ENCODE measurements around the gene SORL1.
"Not testable (repeated sequence)": the region's sequence is repeated elsewhere in the genome, so short reads cannot be mapped to it uniquely, and the experiment has no call there.

Gene SORL1

DNA sequence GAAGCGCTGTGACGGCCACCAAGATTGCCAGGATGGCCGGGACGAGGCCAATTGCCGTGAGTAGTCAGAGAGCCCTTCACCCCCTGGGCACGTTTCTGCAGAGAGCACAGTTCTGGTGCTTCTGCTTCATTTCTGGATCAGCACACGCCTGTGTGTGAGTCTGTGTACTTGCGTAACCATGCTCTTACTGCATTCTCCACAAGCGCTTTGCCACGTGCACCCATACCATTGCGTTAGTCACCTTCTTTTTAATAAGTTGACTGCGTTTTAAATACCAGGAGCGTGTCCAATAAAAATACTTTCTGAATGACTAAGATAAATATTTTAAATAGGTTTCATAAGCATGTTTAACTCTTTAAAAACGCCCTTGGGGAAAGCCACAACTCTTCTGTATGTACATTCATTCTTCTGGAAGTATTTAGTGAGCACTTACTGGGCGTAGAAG lies 143.6 kb downstream of the SORL1 start:
- no peak for DNase-seq

DNA sequence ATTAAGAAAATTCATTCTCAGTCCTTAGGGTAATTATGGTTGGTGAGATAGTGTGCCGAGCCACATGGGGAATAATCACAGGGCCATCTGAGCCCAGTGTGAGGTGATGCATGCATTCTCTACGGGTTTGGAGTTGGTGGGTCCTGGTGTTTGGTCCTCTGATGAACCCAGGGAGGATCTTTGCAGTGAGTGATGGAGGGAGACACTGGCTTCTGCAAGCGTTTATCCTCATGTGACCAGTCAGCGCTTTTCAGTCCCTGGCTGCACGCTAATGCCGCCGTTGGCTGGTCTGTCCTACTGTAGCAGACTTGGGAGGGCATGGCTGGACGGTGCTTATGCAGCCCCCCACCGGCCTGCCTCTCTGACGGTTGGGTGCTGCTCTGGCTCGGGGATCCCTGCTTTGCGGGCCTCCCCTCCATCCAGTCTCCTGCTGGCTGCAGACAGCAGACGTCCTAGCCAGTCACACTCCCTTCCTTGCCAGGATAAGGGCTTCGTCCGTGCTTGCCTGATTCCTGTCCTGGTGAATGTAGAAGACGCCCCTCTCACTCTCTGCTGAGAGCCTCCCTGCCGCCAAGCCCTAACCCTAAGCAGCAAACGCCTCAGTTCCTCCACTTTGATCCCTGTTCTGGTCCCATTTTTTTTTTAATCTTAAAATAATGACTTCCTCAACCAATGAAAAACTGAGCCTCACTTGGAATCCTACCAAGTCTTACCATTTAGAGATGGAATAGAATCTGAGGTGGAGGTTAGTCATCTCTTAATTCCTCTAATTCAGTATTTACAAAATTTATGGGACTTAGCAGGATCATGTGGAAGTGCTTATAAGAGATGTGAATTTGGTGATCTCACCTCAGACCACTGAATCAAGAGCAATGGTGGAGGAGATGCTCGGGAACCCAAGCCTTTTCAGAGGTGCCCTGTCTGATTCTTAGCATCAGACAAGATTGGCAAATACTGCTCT lies 144.4 kb downstream of the SORL1 start:
- no peak for DNase-seq

DNA sequence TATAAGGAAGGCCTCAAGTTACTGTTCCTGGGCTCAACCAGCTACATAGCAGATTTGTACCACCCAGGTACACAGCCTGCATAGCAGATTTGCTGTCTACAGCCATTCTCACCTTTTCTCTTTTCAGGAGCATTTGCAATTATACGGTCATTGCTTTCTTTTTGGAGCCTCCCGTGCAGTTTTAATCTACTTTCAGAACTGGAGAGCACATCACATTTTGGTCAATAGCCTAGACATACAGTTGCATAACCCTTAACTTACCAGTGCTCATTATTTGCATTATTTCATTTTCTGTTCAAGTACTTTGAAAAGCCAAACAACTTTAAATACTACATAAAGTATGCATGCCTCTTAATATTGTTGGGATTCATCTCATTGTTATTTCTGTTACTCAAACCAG lies 151.2 kb downstream of the SORL1 start:
- no peak for DNase-seq

DNA sequence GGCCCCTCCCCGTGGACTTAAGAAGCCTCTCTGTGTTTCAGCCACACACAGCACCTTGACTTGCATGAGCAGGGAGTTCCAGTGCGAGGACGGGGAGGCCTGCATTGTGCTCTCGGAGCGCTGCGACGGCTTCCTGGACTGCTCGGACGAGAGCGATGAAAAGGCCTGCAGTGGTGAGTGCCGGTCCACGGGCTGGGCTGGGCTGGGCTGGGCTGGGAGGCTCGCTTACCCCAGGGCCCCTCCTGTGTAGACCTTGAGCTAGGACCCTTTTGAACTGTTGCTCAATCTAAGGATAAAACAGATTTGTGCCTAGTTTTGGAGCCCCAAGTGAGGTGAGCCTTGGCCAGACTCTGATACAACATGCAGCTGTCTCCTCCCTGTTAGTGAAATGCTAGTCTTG lies 152.0 kb downstream of the SORL1 start:
- DNase-seq: no peak

DNA sequence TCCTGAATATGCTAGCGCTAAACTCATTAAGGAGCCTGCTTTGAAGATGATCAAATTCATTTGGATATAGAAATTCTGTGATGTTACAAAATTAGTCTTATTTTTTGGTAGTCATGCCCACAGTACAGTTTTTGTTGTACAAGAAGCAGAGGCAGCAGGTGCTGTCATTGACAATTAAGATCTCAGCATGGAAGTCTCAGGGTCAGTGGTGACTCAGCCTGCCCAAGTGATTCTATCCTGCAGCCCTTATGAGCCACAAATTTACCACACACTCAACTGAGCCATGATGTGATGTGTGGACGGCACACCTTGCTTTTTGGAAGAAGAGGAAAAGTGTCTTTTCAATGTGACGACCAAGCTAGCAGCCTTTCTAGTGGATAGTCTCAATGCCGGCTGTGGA lies 154.2 kb downstream of the SORL1 start:
- DNase-seq: no peak

DNA sequence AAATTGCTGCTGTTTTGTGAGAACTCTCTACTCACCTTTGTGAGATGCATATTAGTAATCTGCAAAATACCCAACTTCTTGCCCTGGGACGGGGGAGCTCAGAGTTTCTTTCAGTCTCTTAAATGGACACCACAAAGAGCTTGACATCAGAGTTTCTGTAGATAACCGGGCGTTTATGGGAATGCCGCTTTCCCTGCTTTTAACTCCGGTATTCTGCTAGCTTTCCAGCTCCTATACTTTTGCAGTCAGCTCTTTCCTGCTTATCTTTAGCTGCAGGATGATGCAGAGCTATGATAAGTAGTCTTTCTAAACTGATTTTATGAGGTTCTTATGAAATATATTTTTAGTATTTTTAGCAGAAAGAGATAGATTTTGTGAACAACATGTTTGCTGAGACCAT lies 155.2 kb downstream of the SORL1 start:
- no peak for DNase-seq

DNA sequence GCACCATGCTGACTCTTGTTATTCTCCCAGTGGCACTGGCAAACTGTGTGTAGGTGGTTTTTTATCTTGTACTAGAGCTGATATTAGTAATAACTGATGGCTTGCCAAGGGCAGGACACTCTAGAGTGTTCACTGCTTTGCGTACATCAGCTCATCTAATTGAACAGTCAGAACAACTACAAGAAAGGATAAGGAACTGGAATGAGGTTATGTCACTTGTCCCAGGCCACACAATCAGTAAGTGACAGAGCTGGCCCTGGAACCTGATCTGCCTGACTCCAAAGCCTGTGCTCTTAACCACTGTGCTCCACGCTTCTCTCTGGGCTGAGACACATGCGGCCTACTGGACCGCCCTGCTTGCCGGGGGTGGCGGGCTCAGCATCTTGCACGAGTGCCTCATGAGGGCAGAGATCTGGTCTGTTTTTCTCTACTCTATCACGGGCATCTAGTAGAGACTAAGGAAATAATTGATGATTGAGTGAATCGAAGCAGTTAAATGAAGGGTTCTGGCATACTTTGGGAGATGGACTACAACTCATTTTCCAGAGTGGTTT lies 156.5 kb downstream of the SORL1 start:
- no peak for DNase-seq

DNA sequence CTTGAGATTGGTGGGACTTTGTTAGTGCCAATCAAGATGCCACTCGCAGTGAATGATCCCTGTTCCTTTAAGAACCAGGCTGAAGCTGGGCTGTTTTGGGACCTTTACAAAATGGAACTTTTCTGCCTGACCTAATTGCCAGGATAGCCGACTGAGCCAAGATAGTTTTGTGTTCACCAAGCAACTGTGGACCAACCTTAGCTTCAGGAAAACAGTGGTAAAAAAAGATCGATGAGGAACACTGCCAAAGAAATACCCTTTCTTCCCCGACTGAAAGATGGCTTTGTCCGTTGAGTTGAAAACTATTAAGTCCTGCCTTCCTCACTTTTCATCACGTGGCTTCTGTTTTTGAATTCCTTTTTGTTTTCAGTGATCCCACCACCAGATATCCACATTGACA lies 158.6 kb downstream of the SORL1 start:
- DNase-seq: no peak

DNA sequence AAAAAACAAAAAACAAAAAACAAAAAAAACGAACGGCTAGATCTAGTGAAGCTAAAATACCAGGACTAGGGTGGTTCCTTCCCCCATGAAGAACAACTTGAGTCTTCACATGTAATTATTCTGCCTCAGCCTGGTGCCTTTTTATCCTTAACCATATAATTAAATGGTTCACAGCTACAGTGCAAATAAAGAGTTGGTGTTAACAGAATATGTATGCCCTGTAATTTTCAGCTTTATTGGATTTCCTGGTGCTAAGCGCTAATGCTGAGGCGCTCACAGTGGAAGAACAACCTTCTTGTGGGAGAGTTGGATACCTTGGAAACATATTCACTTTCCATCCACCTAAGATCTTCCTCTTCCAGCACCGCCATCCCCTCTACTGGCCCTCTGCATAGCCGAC lies 159.1 kb downstream of the SORL1 start:
- DNase-seq: no peak

DNA sequence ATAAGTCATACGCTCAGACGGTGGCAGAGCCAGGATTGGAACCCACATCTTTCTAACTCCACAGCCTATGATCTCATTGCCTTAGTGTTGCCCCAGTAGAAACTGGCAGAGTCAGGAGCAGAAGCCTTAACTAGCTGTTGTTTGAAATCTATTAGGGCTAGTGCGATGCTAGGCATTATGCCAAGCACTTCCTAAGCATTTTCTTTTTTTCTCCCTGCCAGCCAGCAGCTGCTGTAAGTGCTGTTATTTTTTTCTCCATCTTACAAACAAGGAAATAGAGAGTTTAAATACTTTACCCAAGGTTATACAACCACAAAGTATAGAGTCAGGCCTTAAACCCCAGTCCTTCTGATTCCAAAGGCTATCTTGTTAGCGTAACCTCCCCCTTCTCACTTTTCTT lies 161.6 kb downstream of the SORL1 start:
- DNase-seq: no peak

DNA sequence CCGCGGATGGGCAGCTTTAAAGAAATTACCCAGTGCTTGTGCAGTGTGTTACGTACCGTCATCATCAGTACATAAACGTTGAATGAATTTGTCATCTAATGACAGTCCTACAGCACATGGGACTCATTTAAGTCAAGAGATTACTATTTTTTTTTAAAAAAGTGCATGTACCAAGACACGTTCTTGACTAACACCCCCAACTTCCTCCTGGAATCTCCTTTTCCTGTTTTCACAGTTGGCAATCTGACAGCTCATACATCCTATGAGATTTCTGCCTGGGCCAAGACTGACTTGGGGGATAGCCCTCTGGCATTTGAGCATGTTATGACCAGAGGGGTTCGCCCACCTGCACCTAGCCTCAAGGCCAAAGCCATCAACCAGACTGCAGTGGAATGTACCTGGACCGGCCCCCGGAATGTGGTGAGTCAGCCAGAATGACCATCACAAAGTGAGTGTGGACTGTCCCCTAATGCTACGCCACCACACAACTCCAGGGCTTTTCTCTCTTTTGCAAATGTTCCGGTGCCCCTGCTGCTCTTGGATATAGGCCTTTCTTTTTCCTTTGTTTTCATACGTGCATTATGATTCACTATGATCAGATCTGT lies 162.6 kb downstream of the SORL1 start:
- no peak for DNase-seq

DNA sequence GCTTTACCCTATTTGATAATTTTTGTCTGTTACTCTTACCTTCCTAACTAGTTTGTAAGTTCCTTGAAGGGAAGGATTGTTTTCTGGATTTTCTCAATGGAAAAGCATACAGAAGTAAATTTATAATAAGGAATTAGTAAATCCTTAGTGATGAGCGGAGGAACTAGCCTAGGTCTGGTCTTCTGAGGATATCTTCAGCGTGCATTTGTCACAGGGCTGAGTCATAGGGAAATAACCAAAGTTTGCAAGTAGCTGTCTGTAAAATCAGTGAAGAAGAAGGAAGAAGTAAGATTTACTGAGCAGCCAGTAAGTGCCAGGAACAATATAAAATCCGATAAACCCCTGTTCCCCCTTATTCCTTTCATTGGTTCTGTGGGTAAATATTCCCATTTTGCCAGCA lies 163.4 kb downstream of the SORL1 start:
- no peak for DNase-seq

DNA sequence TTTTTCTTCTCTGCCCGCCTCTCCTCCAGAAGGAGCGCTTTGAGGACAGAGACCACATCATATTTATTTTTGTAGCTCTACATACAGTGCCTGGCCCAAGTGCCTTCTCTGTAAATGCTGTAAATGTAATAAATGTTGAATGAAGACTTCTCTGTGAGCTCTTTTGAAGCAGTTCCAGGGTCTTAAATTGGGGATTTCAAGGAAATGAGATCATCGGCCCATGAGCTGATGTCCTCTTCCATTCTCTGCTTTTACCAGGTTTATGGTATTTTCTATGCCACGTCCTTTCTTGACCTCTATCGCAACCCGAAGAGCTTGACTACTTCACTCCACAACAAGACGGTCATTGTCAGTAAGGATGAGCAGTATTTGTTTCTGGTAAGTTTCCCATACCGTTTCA lies 166.4 kb downstream of the SORL1 start:
- DNase-seq: no peak

DNA sequence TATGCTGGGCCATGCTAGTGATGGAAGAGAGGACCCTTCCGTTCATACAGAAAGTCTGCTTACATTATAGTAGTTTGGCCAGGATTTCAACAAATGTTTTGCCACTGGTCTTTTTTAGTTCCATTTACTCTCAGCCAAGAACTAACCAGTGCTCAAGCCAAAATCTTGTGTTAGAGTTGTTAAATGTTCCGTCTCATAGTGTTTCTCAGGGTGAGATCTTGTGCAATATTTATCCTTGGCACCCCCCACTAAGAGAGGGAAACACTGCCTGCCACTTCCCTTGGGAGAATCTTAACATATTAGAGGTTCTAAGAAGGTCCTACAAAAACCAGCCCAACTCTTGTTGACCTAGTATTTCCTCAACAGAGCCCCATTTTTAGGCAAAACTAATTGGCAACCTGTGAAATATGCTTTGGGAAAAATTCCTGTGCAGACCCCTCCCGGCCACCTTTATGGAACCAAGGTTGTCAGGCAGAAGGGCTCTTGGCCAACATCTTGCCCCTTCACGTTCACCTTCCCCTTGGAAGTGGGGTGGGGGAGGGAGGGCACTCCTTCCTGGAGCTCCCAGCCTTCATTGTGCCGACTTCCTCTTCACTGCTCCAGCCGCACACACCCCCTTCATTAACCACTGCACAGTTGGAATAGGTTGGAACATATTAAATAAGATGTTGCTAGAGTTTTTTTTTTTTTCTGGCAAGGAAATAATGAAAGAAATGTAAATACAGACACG lies 173.8 kb downstream of the SORL1 start:
- DNase-seq: no peak

DNA sequence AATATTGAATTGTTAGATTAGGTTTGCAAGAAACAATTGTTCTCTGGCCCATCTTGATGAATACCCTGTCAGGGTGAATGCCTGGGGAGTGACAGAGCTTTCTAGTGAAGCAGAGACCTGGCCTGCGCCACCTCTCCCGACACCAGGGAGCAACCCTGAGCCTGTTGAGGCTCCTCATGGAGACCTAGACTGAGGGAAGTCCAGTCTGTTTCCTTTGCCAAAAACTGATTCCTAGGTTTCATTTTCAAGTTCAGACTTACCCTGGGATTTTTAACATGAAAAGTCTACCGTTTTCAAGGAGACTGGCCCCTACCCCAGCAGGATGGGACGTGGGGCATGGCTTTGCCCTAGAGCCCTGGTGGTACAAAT lies 174.4 kb downstream of the SORL1 start:
- DNase-seq: no peak

DNA sequence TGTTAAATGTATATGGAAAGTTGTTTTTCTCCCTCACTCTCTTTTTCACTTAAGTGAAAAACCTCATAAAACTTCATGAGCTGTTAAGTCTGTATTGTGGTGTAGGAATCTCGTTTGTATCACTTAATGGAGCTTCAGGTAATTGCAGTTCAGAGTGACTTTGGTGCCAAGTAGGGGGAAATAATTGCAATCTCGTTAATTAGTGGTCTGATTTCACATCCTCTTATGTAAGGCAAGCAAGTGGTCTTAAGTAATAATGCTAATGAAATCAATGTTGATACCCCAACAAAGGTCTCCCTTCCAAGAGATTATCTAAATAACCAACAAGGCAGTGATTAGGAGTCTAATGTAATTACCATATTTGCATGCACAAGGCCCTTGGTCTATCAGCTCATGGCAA lies 174.9 kb downstream of the SORL1 start:
- DNase-seq: no peak

DNA sequence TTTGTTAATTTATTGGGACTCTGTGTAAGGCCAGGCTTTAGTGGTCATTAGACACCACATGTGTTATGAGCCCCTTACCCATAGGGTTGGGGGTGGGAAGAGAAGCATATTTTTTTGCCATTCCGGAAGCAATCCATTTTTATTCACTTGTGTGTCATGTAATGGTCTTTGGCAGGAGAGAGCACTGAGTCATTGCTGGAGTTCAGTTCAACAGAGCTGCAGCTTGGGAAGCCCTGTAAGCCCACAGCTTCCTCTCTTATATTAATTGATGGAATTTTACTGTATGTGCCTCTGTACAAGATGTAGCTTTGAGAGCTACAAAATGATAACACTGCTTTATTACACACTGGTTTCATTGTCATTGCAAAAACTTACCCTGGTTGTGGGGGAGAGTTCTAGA lies 177.9 kb downstream of the SORL1 start:
- no peak for DNase-seq

DNA sequence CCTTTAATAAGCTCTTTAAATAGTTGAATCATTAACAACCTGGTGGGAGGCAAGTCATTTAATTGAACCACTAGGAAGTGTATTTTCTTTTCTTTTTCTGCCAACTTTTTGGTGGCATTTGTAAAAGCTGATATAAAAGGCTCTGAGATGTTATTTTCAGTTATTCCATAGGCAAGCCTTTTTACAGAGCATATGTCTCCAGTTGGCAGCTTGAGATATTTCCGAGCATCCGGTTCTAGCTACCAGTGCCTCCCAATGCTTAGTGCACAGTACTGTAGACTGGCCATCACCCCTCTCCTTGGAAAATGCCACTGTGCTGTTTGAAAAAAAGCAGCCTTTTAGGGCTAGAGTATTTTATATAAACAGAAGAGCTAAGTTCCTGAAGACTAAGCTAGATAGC lies 179.3 kb downstream of the SORL1 start:
- no peak for DNase-seq

DNA sequence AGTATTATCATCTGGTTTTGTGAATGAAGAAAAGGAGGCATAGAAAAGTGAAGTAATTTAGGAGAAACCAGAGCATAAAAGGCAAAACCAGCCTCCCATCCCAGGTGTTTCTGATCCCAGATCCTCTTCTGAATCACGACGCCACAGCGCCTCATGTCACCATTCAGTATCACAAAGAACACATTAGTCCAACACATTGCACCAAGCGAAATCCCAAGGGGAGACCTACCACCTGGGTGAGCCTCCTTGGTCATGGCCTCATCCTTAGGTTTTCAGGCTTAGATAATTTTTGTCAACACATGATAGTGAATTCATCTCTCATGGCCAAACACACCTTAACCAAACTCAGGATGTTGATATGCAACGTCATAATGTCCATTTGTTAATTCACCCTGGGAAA lies 182.2 kb downstream of the SORL1 start:
- no peak for DNase-seq

DNA sequence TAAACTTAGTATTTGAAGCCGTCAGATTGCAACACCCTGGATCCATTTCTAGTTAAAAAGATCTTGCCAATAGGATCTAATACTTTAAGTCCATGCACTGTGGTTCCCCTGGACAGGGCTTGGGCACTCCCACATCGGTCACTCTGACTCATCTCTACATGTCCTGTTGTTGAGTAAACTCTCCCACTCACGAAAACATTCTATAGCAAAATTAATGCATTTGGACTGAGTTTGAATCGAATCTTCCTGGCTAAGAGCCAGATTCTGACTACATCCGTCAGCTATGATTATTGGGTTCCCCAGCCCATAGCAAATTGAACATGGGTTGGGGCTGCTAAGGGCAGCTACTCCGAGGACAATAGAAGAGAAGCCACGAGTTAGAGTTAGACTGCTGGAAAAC lies 182.8 kb downstream of the SORL1 start:
- no peak for DNase-seq

DNA sequence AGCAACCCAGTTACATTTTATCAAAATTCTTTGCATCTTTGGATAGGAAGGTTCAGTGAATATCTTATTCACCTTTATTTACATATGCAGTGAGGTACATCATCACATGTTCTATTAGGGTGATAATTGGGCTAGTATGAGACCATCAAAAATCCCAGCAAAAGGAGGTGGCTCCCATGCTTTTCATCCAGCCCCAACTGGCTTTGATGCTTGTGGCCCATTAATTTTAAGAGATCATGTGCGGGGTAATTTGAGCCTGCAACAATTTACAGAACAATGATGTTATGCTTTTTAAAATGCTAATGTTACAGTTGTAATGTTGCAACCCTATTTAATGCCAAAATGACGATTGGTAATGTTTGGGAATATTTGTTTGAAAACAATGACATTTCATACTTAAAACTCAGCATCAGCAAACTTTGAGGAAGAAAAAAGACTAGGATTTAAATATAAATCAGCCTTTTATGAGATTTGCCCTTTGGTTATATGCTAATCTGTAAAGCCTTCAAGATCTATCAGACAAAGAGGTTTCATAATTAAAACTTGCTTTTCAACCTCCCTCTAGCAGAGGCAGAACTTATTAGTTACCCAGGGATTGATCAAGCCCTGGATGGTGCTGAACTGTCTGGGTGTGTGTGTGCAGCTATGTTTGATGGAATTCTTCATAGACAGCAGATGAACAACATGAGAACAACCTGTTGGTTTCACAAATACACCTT lies 184.1 kb downstream of the SORL1 start:
- DNase-seq: no peak

DNA sequence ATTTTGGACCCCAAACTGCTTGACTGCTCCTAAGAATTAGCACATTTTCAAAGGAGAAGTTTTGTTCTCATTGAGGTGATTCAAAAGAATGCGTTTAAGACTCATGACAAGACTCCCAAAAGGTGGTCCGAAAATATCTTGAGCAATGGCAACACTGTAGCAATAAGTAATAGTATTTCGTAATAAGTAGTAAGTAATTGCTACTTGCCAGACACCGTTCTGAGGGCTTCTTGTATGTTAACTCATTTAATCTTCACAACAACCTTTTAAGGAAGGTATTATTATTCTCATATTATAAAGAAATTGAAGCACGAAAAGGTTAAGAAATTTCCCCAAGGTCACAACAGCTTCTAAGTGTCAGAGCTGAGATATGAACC lies 184.7 kb downstream of the SORL1 start:
- DNase-seq: no peak

DNA sequence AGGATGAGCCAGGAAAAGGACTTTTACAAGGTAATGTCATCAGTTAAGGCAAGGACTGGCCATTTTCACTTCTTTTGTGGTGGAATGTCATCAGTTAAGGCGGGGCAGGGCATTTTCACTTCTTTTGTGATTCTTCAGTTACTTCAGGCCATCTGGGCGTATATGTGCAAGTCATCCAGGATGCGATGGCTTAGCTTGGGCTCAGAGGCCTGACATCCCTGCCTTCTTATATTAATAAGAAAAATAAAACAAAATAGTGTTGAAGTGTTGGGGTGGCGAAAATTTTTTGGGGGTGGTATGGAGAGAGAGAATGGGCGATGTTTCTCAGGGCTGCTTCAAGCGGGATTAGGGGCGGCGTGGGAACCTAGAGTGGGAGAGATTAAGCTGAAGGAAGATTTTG lies 185.5 kb downstream of the SORL1 start:
- not testable (repeated sequence) for DNase-seq

Data from CD4-positive, alpha-beta T cell treated with Interleukin-15 for 1 hour (primary cell).